ENCODE results near the gene LARP4B. TPM values are rescaled to one million over a fixed set of nuclear protein-coding genes. Genes with fewer than 3 reads are reported as not detected.
"Not testable (repeated sequence)": the region's sequence is repeated elsewhere in the genome, so short reads cannot be mapped to it uniquely, and the experiment has no call there.

LARP4B gene
- total RNA-seq, 2 experiments from 2014 or later = 33.1 to 40.2 TPM

DNA sequence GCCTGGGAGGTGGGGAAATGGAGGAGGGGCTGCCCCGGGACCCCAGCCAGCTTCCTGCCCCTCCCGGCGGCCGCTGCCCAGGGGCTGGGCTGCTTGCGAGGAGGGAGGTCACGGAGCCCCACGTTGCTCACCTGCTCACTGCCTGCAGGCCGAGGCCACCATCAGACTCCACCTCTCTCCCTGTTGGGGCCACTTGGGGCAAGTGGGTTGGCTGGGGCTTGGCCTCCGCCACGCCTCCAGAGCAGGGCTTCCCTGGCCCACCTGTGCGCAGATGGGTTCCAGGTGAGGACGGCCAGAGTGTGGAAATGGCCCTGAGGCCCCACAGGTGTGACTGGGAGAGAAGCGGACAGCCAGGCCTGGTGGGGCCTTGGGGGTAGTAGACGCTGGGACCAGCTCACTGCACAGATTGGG, 159.3 kb downstream of the LARP4B start:
- Mint-ChIP-seq H3K36me3 (ENCODE audit: low read depth) (no peaks in the 10 kb centered on the region), H3K27ac (no peak overlapping the region), H3K4me1 (ENCODE audit: low read depth) (no peaks in the 10 kb centered on the region), H3K27me3 (no peaks in the 10 kb centered on the region), H3K4me3 (no peak overlapping the region), H3K9me3 (peaks cover 8% of the 10 kb centered on the region)
- intact Hi-C loops (cut with DNase I, micrococcal nuclease) = no loop called here
- ChIA-PET POLR2A (no interaction called here), CTCF (no interaction called here)
- ATAC-seq (ENCODE audit: poor library complexity) (no peak), DNase-seq (no peak)
- H3K27me3 ChIP-seq (ENCODE audit: control insufficient read depth in 1 of 2, insufficient read depth in 2 of 2, low read length in 2 of 2) = peaks cover 0 to 2% of the 10 kb centered on the region in 2 experiments
- TF ChIP-seq, protein P1, sequence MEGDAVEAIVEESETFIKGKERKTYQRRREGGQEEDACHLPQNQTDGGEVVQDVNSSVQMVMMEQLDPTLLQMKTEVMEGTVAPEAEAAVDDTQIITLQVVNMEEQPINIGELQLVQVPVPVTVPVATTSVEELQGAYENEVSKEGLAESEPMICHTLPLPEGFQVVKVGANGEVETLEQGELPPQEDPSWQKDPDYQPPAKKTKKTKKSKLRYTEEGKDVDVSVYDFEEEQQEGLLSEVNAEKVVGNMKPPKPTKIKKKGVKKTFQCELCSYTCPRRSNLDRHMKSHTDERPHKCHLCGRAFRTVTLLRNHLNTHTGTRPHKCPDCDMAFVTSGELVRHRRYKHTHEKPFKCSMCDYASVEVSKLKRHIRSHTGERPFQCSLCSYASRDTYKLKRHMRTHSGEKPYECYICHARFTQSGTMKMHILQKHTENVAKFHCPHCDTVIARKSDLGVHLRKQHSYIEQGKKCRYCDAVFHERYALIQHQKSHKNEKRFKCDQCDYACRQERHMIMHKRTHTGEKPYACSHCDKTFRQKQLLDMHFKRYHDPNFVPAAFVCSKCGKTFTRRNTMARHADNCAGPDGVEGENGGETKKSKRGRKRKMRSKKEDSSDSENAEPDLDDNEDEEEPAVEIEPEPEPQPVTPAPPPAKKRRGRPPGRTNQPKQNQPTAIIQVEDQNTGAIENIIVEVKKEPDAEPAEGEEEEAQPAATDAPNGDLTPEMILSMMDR (IDR thresholded peaks at IDR 0.05) = no peak
- no peaks in the 10 kb centered on the region for H3K4me1 ChIP-seq (ENCODE audit: insufficient read depth, low read length)
- H3K36me3 ChIP-seq (ENCODE audit: insufficient read depth, low read length) = no peaks in the 10 kb centered on the region
- H3K27ac ChIP-seq (ENCODE audit: low read depth in 1 of 2, low read length in 2 of 2) = no peak overlapping the region
- no peak overlapping the region for H3K4me3 ChIP-seq (ENCODE audit: low read length)
- peaks cover 11 to 46% of the 10 kb centered on the region in 2 experiments for H3K9me3 ChIP-seq (ENCODE audit: control insufficient read depth in 1 of 2, insufficient read depth in 1 of 2, low read length in 2 of 2)

DNA sequence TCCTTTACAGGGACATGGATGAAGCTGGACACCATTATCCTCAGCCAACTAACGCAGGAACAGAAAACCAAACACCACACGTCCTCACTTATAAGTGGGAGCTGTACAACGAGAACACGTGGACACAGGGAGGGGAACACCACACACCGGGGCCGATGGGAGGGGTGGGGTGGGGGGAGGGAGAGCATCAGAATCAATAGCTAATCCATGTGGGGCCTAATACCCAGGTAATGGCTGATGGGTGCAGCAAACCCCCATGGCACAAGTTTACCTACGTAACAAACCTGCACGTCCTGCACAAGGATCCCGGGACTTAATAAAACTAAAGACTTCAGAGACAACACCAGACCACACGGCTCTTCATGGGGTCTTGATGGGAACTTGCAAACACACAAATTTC, 159.9 kb downstream of the LARP4B start:
- intact Hi-C loops (cut with DNase I, micrococcal nuclease) = no loop called here
- no peak overlapping the region for H3K27ac ChIP-seq (ENCODE audit: low read depth in 1 of 2, low read length in 2 of 2)
- peaks cover 12 to 46% of the 10 kb centered on the region in 2 experiments for H3K9me3 ChIP-seq (ENCODE audit: control insufficient read depth in 1 of 2, insufficient read depth in 1 of 2, low read length in 2 of 2)
- Mint-ChIP-seq H3K36me3 (ENCODE audit: low read depth) (no peaks in the 10 kb centered on the region), H3K4me3 (no peak overlapping the region), H3K27me3 (no peaks in the 10 kb centered on the region), H3K9me3 (peaks cover 8% of the 10 kb centered on the region), H3K27ac (no peak overlapping the region), H3K4me1 (ENCODE audit: low read depth) (no peaks in the 10 kb centered on the region)
- POLR2A ChIA-PET = no interaction called here
- TF ChIP-seq, protein P1 (IDR thresholded peaks at IDR 0.05) = no peak
- DNase-seq = no peak
- no peak overlapping the region for H3K4me3 ChIP-seq (ENCODE audit: low read length)
- no peaks in the 10 kb centered on the region for H3K4me1 ChIP-seq (ENCODE audit: insufficient read depth, low read length)
- CTCF ChIA-PET = no interaction called here
- no peaks in the 10 kb centered on the region for H3K36me3 ChIP-seq (ENCODE audit: insufficient read depth, low read length)
- H3K27me3 ChIP-seq (ENCODE audit: control insufficient read depth in 1 of 2, insufficient read depth in 2 of 2, low read length in 2 of 2) = peaks cover 0 to 3% of the 10 kb centered on the region in 2 experiments
- no peak for ATAC-seq (ENCODE audit: poor library complexity)

DNA sequence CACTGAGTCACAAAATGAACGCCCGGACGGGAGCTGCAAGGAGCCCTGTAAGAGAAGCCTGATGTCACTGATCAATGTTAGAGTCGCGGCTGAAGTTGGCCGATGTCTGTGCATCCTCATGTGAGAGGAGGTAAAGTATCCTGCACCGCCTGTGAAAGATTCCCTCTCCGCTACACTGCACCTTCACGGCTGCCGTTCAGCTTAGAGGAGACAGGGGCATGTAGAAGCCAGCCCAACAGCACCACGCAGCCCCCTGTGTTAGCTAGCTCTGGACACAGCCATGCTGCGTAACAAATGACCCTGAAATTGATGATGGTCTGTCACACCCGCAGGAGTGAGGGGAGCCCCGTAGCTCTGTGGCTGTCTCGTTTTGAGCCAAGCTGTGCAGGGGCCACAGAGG, 160.5 kb downstream of the LARP4B start:
- H3K27ac Mint-ChIP-seq = no peak overlapping the region
- Histone ChIP-seq H3K36me3 (ENCODE audit: insufficient read depth, low read length) (no peaks in the 10 kb centered on the region), H3K27me3 (ENCODE audit: control insufficient read depth in 1 of 2, insufficient read depth in 2 of 2, low read length in 2 of 2) (peaks cover 0 to 3% of the 10 kb centered on the region in 2 experiments), H3K4me3 (ENCODE audit: low read length) (no peak overlapping the region), H3K27ac (ENCODE audit: low read depth in 1 of 2, low read length in 2 of 2) (no peak overlapping the region), H3K9me3 (ENCODE audit: control insufficient read depth in 1 of 2, insufficient read depth in 1 of 2, low read length in 2 of 2) (peaks cover 12 to 46% of the 10 kb centered on the region in 2 experiments), H3K4me1 (ENCODE audit: insufficient read depth, low read length) (no peaks in the 10 kb centered on the region)
- no peaks in the 10 kb centered on the region for H3K27me3 Mint-ChIP-seq
- ChIA-PET CTCF (no interaction called here), POLR2A (no interaction called here)
- no peak for DNase-seq
- intact Hi-C loops (cut with DNase I, micrococcal nuclease) = no loop called here
- no peaks in the 10 kb centered on the region for H3K36me3 Mint-ChIP-seq (ENCODE audit: low read depth)
- H3K4me1 Mint-ChIP-seq (ENCODE audit: low read depth) = no peaks in the 10 kb centered on the region
- ATAC-seq (ENCODE audit: poor library complexity) = no peak
- TF ChIP-seq, protein P1 (IDR thresholded peaks at IDR 0.05) = no peak
- peaks cover 8% of the 10 kb centered on the region for H3K9me3 Mint-ChIP-seq
- no peak overlapping the region for H3K4me3 Mint-ChIP-seq

DNA sequence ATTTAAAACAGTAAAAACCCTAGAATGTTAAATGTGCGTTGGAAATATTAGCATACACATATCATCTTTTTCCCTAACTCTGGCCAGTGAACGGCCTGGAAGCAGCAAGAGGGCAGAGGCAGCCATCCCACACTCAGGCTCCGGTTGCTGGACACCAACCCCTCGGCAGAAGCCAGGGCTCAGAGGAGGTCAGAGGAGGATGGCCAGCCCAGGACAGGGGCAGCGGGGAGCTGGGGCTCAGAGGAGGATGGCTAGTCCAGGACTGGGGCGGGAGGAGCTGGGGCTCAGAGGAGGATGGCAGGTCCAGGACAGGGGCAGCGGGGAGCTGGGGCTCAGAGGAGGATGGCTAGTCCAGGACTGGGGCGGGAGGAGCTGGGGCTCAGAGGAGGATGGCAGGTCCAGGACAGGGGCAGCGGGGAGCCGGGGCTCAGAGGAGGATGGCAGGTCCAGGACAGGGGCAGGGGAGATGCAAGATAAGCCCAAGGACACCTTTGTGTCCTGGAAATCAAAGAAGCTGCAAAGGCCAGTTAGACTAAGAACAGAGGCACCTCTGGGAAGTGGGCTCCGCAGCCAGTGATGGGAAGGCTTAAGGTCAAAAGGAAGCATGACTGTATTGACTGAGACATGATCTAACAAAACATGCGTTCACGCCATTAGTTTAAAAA, 161.3 kb downstream of the LARP4B start:
- CTCF ChIA-PET; H3K27me3 ChIP-seq (ENCODE audit: control insufficient read depth in 1 of 2, insufficient read depth in 2 of 2, low read length in 2 of 2); H3K27ac ChIP-seq (ENCODE audit: low read depth in 1 of 2, low read length in 2 of 2); intact Hi-C loops (cut with DNase I, micrococcal nuclease); H3K4me3 Mint-ChIP-seq; H3K27me3 Mint-ChIP-seq; DNase-seq; H3K36me3 Mint-ChIP-seq (ENCODE audit: low read depth); POLR2A ChIA-PET; H3K9me3 Mint-ChIP-seq; ATAC-seq (ENCODE audit: poor library complexity); H3K4me1 Mint-ChIP-seq (ENCODE audit: low read depth); H3K27ac Mint-ChIP-seq; H3K4me1 ChIP-seq (ENCODE audit: insufficient read depth, low read length); H3K36me3 ChIP-seq (ENCODE audit: insufficient read depth, low read length); H3K4me3 ChIP-seq (ENCODE audit: low read length): not testable (repeated sequence)
- H3K9me3 ChIP-seq (ENCODE audit: control insufficient read depth in 1 of 2, insufficient read depth in 1 of 2, low read length in 2 of 2) = peaks cover 12 to 39% of the 10 kb centered on the region in 2 experiments

Measured in CD4-positive, alpha-beta T cell (primary cell).